HEK293T (cell line): ENCODE data around the gene SLC40A1.

Source experiments
- CTCF ChIA-PET: fragments of 350-600 bp; formaldehyde crosslinking; extraction: SDS; loops from one replicate; lab custom pipeline; 2021; ENCODE audit warnings: antibody characterized with exemption, inconsistent platforms; lab: Yijun Ruan, JAX
- POLR2A ChIA-PET: fragments of 350-600 bp; formaldehyde crosslinking; extraction: SDS; loops from one replicate; lab custom pipeline; 2020; ENCODE audit warnings: antibody characterized with exemption, inconsistent platforms; lab: Yijun Ruan, JAX
- DNase-seq: peaks from one replicate; pipeline ENCODE4 v3.0.0; 2012; ENCODE audit warnings: mixed read lengths; ENCODE audit errors: extremely low spot score
- ARNT ChIP-seq: fragments of 450-650 bp; IDR thresholded peaks from 2 replicates; pipeline ENCODE4 v1.6.1; 2017; ENCODE audit warnings: mild to moderate bottlenecking
- BHLHE40 ChIP-seq: fragments of 450-650 bp; IDR thresholded peaks from 2 replicates; pipeline ENCODE4 v1.6.1; 2016; ENCODE audit warnings: mild to moderate bottlenecking, moderate library complexity, borderline replicate concordance
- CTBP1 ChIP-seq: fragments of 450-650 bp; IDR thresholded peaks from 2 replicates; pipeline ENCODE4 v1.6.1; 2016; ENCODE audit warnings: borderline replicate concordance
- ELF4 ChIP-seq: fragments of 450-650 bp; IDR thresholded peaks from 2 replicates; pipeline ENCODE4 v1.6.1; 2017; ENCODE audit warnings: antibody characterized with exemption
- FOXA1 ChIP-seq: fragments of 450-650 bp; IDR thresholded peaks from 2 replicates; pipeline ENCODE4 v1.6.1; 2016; ENCODE audit warnings: mild to moderate bottlenecking
- FOXK2 ChIP-seq: fragments of 450-650 bp; IDR thresholded peaks from 2 replicates; pipeline ENCODE4 v1.6.1; 2016; ENCODE audit warnings: mild to moderate bottlenecking
- FOXM1 ChIP-seq: fragments of 450-650 bp; IDR thresholded peaks from 2 replicates; pipeline ENCODE4 v1.6.1; 2017; ENCODE audit warnings: mild to moderate bottlenecking, borderline replicate concordance
- HDGF ChIP-seq: fragments of 450-650 bp; IDR thresholded peaks from 2 replicates; pipeline ENCODE4 v1.6.1; 2017; ENCODE audit warnings: antibody characterized with exemption, borderline replicate concordance
- L3MBTL2 ChIP-seq: fragments of 450-650 bp; conservative IDR thresholded peaks from 2 replicates; pipeline ENCODE4 v1.6.1; 2016; ENCODE audit warnings: mild to moderate bottlenecking
- LEF1 ChIP-seq: fragments of 450-650 bp; IDR thresholded peaks from 2 replicates; pipeline ENCODE4 v1.6.1; 2017; ENCODE audit warnings: mild to moderate bottlenecking, borderline replicate concordance
- NFRKB ChIP-seq: fragments of 450-650 bp; IDR thresholded peaks from 2 replicates; pipeline ENCODE4 v1.6.1; 2016; ENCODE audit warnings: mild to moderate bottlenecking, moderate library complexity
- PKNOX1 ChIP-seq: fragments of 450-650 bp; IDR thresholded peaks from 2 replicates; pipeline ENCODE4 v1.6.1; 2016
- SP1 ChIP-seq: fragments of 450-650 bp; IDR thresholded peaks from 2 replicates; pipeline ENCODE4 v1.6.1; 2017
- SUZ12 ChIP-seq: fragments of 450-650 bp; IDR thresholded peaks from 2 replicates; pipeline ENCODE4 v1.6.1; 2016; ENCODE audit warnings: mild to moderate bottlenecking
- TARDBP ChIP-seq: fragments of 450-650 bp; IDR thresholded peaks from 2 replicates; pipeline ENCODE4 v1.6.1; 2016
- ZNF384 ChIP-seq: fragments of 450-650 bp; IDR thresholded peaks from 2 replicates; pipeline ENCODE4 v1.6.1; 2016

Gene SLC40A1

DNA sequence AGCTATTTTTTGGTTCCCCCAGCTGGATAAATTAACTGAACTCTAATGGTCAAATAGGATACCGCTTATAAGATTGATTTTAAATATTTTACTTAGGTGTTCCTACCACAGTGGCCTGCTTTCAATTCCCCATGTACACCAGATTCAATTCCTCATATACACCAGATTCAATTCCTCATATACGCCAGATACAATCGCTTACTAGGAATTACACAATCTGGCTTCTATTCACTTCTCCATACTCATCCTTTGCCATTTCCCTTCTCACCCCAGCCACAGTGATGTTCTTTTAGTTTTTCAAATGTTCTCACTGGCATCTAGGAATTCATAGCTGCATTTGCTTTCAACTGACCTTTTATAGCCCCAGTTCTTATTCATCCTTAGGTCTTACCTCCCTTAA lies 66.5 kb downstream of the SLC40A1 start:
- CTCF ChIA-PET, result no interaction called here
- DNase-seq, result no peak
- POLR2A ChIA-PET, result no interaction called here
- TF ChIP-seq CTBP1 (no peak), ARNT (no peak), ELF4 (no peak), L3MBTL2 (no peak), PKNOX1 (no peak), FOXK2 (no peak), ZNF384 (no peak), HDGF (no peak), TARDBP (no peak), FOXA1 (no peak), LEF1 (no peak), NFRKB (no peak), SP1 (no peak), BHLHE40 (no peak), SUZ12 (no peak), FOXM1 (no peak)

GRCh38 chr2:189512879-189513278 lies 67.7 kb downstream of the SLC40A1 start:
- POLR2A ChIA-PET, result no interaction called here
- CTCF ChIA-PET, result interaction anchor here (0.7 kb wide), 1 partner anchor 19 kb away, joined by 3 read pairs; no protein-coding TSS in a partner anchor
- no peak for DNase-seq
- TF ChIP-seq SP1 (no peak), NFRKB (no peak), BHLHE40 (no peak), TARDBP (no peak), SUZ12 (no peak), FOXA1 (no peak), L3MBTL2 (no peak)

DNA sequence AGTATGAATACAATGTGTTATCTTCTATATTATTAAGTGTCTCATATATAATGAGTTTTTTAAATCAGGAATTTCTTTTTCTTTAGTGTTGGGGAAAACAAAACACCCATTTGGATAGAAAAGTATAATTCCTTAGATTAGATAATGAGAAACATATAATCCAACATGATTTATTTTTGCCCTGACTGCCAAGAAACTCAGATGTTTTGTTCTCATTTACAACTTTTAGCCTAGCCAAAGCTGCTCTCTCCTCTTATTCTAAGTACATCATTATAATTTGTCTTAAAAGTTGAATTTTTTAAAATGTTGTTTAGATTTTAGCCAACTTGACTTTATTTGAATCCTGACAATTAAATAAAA lies 68.6 kb downstream of the SLC40A1 start:
- CTCF ChIA-PET, result no interaction called here
- no peak for DNase-seq
- POLR2A ChIA-PET, result no interaction called here
- no peak for TF ChIP-seq BHLHE40
- no peak for TF ChIP-seq NFRKB
- TF ChIP-seq SUZ12, result no peak
- no peak for TF ChIP-seq HDGF
- no peak for TF ChIP-seq CTBP1
- TF ChIP-seq SP1, result no peak
- TF ChIP-seq FOXK2, result no peak
- no peak for TF ChIP-seq LEF1
- TF ChIP-seq ZNF384, result no peak
- TF ChIP-seq FOXM1, result no peak

DNA sequence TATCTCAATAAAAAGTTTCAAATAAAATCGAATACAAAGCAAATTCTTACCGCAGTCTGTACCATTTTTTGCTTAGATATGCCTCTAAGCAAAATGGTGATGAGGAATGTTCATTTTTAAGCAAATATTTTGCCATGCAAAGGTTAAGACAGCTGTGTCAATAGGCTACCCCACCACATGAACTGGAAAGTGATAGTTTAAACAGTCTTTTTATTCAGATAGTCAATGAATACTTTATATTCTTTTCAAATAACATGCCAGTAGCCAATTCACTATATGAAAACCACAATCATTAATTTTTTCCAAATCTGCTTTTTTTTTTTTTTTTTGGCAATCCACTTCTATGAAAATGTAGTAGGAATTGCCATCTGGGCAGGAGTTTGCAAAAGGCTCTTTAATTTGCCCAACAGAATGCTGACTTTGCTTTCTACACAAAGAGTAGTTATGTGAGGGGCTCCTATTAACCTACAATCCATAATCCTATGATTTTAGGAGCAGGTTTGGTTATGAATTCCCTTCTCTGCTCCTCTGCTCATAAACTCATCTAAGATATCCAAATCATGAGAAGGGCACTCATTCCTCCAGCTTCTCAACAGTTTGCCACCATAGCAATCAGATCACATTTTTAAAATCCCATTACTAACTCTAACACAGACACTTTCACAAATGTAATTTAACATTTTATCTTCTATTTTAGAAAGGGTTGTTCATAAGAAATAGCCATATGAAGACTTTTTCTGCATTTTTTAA lies 69.2 kb downstream of the SLC40A1 start:
- ChIA-PET CTCF (no interaction called here), POLR2A (no interaction called here)
- TF ChIP-seq HDGF (no peak), CTBP1 (no peak), FOXA1 (no peak), LEF1 (no peak), SUZ12 (no peak), ZNF384 (no peak), SP1 (no peak), FOXK2 (no peak), BHLHE40 (no peak), L3MBTL2 (no peak), NFRKB (no peak), TARDBP (no peak), ELF4 (no peak), FOXM1 (no peak)
- DNase-seq, result no peak
